ENCODE data around the gene REV1.

REV1 gene

GRCh38 chr2:99495115-99495860 is 5.5 kb upstream of the REV1 start:
- no peak for DNase-seq (ENCODE audit: low spot score)
- no peak overlapping the region for H3K4me3 Mint-ChIP-seq
- H3K27me3 Mint-ChIP-seq (ENCODE audit: low read depth), result peaks cover 20% of the 10 kb centered on the region
- no peaks in the 10 kb centered on the region for H3K9me3 Mint-ChIP-seq
- peaks cover 8% of the 10 kb centered on the region for H3K4me1 Mint-ChIP-seq (ENCODE audit: low read depth)
- H3K27ac Mint-ChIP-seq, result no peak overlapping the region
- H3K36me3 Mint-ChIP-seq (ENCODE audit: low read depth), result no peaks in the 10 kb centered on the region

- no peak overlapping the region for H3K4me3 Mint-ChIP-seq
- peaks cover 3% of the 10 kb centered on the region for H3K36me3 Mint-ChIP-seq (ENCODE audit: low read depth)
- DNase-seq (ENCODE audit: low spot score), result no peak
- peaks cover 20% of the 10 kb centered on the region for H3K4me1 Mint-ChIP-seq (ENCODE audit: low read depth)
- H3K27me3 Mint-ChIP-seq (ENCODE audit: low read depth), result peaks cover 6% of the 10 kb centered on the region
- H3K27ac Mint-ChIP-seq, result no peak overlapping the region
- H3K9me3 Mint-ChIP-seq, result no peaks in the 10 kb centered on the region
Observed at GRCh38 chr2:99492721-99493120, 2.9 kb upstream of the REV1 start.

DNA sequence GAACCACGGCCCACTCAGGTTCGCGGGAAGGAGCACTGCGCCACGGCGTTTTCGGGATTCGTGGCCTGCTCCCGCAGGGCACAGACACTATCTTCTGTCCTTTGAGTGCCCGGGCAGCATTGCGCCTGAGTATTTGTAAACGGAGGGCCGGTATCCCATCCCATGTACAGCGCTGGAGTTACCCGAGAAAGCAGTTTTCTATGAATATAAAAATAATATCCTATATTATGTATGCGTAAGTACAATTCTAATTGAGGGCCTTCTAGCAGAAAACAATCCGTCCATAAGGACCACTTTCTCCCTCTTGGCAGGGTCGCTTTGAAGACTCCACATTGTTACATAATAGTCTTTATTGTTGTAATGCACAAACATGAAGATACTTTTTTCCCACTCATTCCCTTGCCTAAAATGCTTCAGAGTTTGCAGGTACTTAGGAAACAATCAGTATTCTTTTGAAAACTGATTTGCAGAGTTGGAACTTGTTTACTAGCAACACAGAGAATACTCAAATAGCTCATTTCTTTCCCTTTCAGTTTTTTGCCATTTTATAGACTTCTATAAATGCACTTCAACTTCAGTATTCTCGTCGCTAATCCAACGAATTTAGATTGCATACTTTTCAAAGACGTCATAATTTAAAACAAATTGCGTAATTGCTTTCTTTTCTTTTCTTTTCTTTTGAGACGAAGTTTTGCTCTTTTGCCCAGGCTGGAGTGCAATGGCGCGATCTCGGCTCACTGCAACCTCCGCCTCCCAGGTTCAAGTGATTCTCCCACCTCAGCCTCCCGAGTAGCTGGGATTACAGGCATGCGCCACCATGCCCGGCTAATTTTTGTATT is 1.0 kb upstream of the REV1 start:
- Mint-ChIP-seq H3K27ac (peak overlapping the region; percentile 91), H3K36me3 (ENCODE audit: low read depth) (peaks cover 7% of the 10 kb centered on the region), H3K4me1 (ENCODE audit: low read depth) (peaks cover 29% of the 10 kb centered on the region), H3K4me3 (peak overlapping the region; percentile 94), H3K27me3 (ENCODE audit: low read depth) (peaks cover 6% of the 10 kb centered on the region), H3K9me3 (no peaks in the 10 kb centered on the region)
- no peak for DNase-seq (ENCODE audit: low spot score)

GRCh38 chr2:99489063-99489760 is 605 bp downstream of the REV1 start:
- Mint-ChIP-seq H3K4me1 (ENCODE audit: low read depth) (peaks cover 35% of the 10 kb centered on the region), H3K27me3 (ENCODE audit: low read depth) (peaks cover 6% of the 10 kb centered on the region), H3K4me3 (peak overlapping the region; percentile 93), H3K36me3 (ENCODE audit: low read depth) (peaks cover 7% of the 10 kb centered on the region), H3K27ac (peak overlapping the region; percentile 99), H3K9me3 (no peaks in the 10 kb centered on the region)
- peak; percentile 47 for DNase-seq (ENCODE audit: low spot score)

DNA sequence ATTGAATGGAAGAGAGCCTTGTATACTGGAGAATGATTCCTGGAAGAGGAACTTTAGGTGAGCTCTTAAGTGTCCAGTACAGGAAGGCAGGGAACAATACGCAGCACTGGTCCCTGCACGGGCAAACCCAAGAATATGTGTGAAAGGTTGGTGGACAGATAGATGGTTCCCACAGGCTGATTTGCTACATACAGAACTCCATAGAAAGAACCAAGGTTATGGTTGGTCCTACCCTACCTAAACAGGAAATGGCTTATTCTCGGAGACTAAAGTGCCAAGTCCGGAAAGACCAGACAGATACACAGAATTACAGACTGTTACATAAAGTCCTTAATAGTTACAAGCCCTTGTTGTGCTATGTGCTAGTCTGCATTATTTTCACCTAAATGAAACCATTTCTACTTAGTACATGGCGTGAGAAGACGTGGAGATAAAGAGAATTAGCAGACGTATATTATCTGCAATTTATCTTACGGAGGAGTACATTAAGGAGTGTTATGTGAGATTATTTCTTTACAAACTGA is 1.2 kb downstream of the REV1 start:
- Mint-ChIP-seq H3K9me3 (no peaks in the 10 kb centered on the region), H3K4me3 (peak overlapping the region; percentile 93), H3K27ac (peak overlapping the region; percentile 99), H3K27me3 (ENCODE audit: low read depth) (peaks cover 2% of the 10 kb centered on the region), H3K36me3 (ENCODE audit: low read depth) (peaks cover 7% of the 10 kb centered on the region), H3K4me1 (ENCODE audit: low read depth) (peaks cover 36% of the 10 kb centered on the region)
- DNase-seq (ENCODE audit: low spot score), result no peak

GRCh38 chr2:99487906-99488305 is 1.9 kb downstream of the REV1 start:
- Mint-ChIP-seq H3K36me3 (ENCODE audit: low read depth) (peaks cover 7% of the 10 kb centered on the region), H3K27ac (no peak overlapping the region), H3K4me1 (ENCODE audit: low read depth) (peaks cover 36% of the 10 kb centered on the region), H3K27me3 (ENCODE audit: low read depth) (no peaks in the 10 kb centered on the region), H3K9me3 (no peaks in the 10 kb centered on the region), H3K4me3 (peak overlapping the region; percentile 93)
- no peak for DNase-seq (ENCODE audit: low spot score)

DNA sequence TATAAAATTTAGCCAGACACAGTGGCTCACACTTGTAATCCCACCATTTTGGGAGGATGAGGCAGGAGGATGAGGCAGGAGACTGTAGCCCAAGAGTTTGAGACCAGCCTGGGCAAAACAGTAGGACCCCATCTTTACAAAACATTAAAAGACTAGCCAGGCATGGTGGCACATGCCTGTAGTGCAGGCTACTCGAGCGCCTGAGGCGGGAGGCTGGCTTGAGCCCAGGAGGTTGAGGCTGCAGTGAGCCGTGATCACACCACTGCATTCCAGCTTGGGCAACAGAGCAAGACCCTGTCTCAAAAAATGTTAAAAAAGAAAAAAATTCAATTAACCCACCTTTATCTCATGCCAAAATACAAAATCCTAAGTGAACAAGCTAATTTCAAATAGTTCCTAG is 4.0 kb downstream of the REV1 start:
- H3K27ac Mint-ChIP-seq, result no peak overlapping the region
- H3K9me3 Mint-ChIP-seq, result no peaks in the 10 kb centered on the region
- H3K36me3 Mint-ChIP-seq (ENCODE audit: low read depth), result peaks cover 9% of the 10 kb centered on the region
- H3K27me3 Mint-ChIP-seq (ENCODE audit: low read depth), result no peaks in the 10 kb centered on the region
- H3K4me3 Mint-ChIP-seq, result no peak overlapping the region
- DNase-seq (ENCODE audit: low spot score), result no peak
- H3K4me1 Mint-ChIP-seq (ENCODE audit: low read depth), result peaks cover 38% of the 10 kb centered on the region

DNA sequence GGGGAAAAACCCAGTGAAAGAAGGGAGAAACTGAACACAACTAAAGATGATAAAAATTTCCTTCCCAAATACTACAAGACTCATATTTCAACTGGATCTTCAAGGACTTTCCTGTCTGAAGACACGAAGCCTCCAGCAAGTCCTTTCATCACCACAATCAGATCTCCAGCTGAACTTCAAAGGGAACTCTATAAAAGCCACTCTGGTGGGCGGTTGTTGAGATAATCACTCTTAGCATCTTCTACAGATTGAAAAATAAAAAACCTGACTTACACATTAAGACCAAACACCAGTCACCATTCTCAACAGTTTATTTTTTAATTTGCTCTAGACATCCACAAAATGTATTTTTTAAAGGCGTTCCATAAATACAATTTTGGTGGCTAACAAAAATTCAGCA is 4.4 kb downstream of the REV1 start:
- H3K27ac Mint-ChIP-seq, result no peak overlapping the region
- H3K27me3 Mint-ChIP-seq (ENCODE audit: low read depth), result no peaks in the 10 kb centered on the region
- no peak overlapping the region for H3K4me3 Mint-ChIP-seq
- DNase-seq (ENCODE audit: low spot score), result no peak
- peaks cover 9% of the 10 kb centered on the region for H3K36me3 Mint-ChIP-seq (ENCODE audit: low read depth)
- H3K9me3 Mint-ChIP-seq, result no peaks in the 10 kb centered on the region
- H3K4me1 Mint-ChIP-seq (ENCODE audit: low read depth), result peaks cover 36% of the 10 kb centered on the region

DNA sequence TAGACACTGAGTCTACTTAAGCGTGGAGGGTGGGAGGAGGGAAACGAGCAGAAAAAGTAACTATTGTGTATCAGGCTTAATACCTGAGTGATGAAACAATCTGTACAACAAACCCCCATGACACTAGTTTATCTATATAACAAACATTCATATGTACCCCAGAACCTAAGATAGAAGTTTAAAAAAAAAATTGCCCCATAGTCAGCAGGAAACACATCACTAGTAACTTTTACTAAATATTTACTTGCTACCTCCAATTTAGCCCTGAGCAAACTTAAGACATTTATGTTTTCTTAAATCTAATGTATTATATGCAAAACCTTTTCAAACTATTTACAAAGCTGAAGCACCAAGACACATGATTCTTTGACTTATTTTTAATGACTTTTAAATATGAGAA is 5.6 kb downstream of the REV1 start:
- peaks cover 37% of the 10 kb centered on the region for H3K4me1 Mint-ChIP-seq (ENCODE audit: low read depth)
- H3K36me3 Mint-ChIP-seq (ENCODE audit: low read depth), result peaks cover 9% of the 10 kb centered on the region
- H3K4me3 Mint-ChIP-seq, result no peak overlapping the region
- no peak overlapping the region for H3K27ac Mint-ChIP-seq
- H3K9me3 Mint-ChIP-seq, result no peaks in the 10 kb centered on the region
- no peaks in the 10 kb centered on the region for H3K27me3 Mint-ChIP-seq (ENCODE audit: low read depth)
- no peak for DNase-seq (ENCODE audit: low spot score)

- no peaks in the 10 kb centered on the region for H3K9me3 Mint-ChIP-seq
- H3K36me3 Mint-ChIP-seq (ENCODE audit: low read depth), result peaks cover 8% of the 10 kb centered on the region
- H3K4me3 Mint-ChIP-seq, result no peak overlapping the region
- no peaks in the 10 kb centered on the region for H3K27me3 Mint-ChIP-seq (ENCODE audit: low read depth)
- H3K27ac Mint-ChIP-seq, result no peak overlapping the region
- DNase-seq (ENCODE audit: low spot score), result no peak
- H3K4me1 Mint-ChIP-seq (ENCODE audit: low read depth), result peaks cover 23% of the 10 kb centered on the region
Observed at GRCh38 chr2:99481941-99482340, 7.9 kb downstream of the REV1 start.

- no peak for DNase-seq (ENCODE audit: low spot score)
- no peaks in the 10 kb centered on the region for H3K27me3 Mint-ChIP-seq (ENCODE audit: low read depth)
- no peak overlapping the region for H3K27ac Mint-ChIP-seq
- peaks cover 4% of the 10 kb centered on the region for H3K36me3 Mint-ChIP-seq (ENCODE audit: low read depth)
- no peaks in the 10 kb centered on the region for H3K9me3 Mint-ChIP-seq
- no peak overlapping the region for H3K4me3 Mint-ChIP-seq
- H3K4me1 Mint-ChIP-seq (ENCODE audit: low read depth), result peaks cover 19% of the 10 kb centered on the region
Observed at GRCh38 chr2:99481527-99481926, 8.3 kb downstream of the REV1 start.

DNA sequence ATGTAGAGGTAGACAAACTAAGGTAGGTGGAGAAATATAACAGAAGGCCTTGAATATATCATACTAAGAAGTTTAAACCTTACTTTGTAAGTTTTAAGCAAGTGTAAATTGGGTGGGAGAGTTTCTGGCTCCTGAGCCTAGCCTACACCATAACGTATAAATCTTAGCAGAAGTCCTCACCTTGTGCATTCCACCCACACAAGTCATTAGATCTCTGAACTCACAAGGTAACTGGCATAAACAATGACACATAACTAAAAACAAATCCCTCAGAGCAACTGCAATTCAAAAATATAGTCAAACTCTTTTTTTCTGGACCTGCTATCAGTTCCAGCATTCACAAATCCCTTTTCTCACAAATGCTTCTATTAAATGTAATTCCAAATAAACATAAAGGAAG is 9.4 kb downstream of the REV1 start:
- Mint-ChIP-seq H3K27me3 (ENCODE audit: low read depth) (no peaks in the 10 kb centered on the region), H3K9me3 (no peaks in the 10 kb centered on the region), H3K36me3 (ENCODE audit: low read depth) (peaks cover 4% of the 10 kb centered on the region), H3K4me3 (no peak overlapping the region), H3K27ac (no peak overlapping the region), H3K4me1 (ENCODE audit: low read depth) (peaks cover 14% of the 10 kb centered on the region)
- DNase-seq (ENCODE audit: low spot score), result no peak

GRCh38 chr2:99478632-99479031 is 11.2 kb downstream of the REV1 start:
- Mint-ChIP-seq H3K36me3 (ENCODE audit: low read depth) (peaks cover 4% of the 10 kb centered on the region), H3K4me3 (no peak overlapping the region), H3K4me1 (ENCODE audit: low read depth) (peaks cover 23% of the 10 kb centered on the region), H3K27me3 (ENCODE audit: low read depth) (no peaks in the 10 kb centered on the region), H3K27ac (no peak overlapping the region), H3K9me3 (no peaks in the 10 kb centered on the region)
- DNase-seq (ENCODE audit: low spot score), result no peak

DNA sequence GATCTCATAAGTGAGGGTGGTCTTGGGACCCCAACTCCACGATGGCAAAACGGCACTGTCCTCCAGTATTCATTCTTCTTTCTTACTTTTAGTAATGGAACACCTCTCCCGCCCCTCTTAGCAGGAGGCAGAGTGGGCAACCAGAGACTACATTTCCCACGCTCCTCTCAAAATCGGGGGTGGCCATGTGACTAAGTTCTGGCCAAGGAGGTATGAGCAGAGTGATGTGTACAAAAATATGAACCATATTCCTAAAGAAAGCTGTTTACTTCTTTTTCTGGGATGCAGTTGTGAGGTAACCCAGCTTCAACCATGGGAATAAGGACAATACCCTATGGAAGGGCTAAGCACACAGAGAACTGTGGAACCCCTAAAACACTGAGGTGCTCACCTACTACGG is 12.8 kb downstream of the REV1 start:
- Mint-ChIP-seq H3K27ac (no peak overlapping the region), H3K4me1 (ENCODE audit: low read depth) (peaks cover 19% of the 10 kb centered on the region), H3K36me3 (ENCODE audit: low read depth) (peaks cover 2% of the 10 kb centered on the region), H3K4me3 (no peak overlapping the region), H3K9me3 (no peaks in the 10 kb centered on the region), H3K27me3 (ENCODE audit: low read depth) (no peaks in the 10 kb centered on the region)
- no peak for DNase-seq (ENCODE audit: low spot score)

Data from T-helper 2 cell treated with Interferon-gamma antibody and Interleukin-4, amounts not matched to agents 5 μg/mL and 100 μg/mL, for 36 hours (primary cell).